HL-60 (cell line): ENCODE data around the gene GANAB.

Experiments used
- DNase-seq, 2 experiments: peaks; one replicate each; pipeline ENCODE4 v3.0.0-alpha.2; 2010 to 2020; ENCODE audit warnings: low read depth in 1 of 2, low spot score in 1 of 2
- H3K27ac ChIP-seq: fragments of 250-450 bp; sonication (Bioruptor Pico); replicated peaks from 2 replicates; pipeline ENCODE4 v1.5.1; 2020; ENCODE audit warnings: mild to moderate bottlenecking, moderate library complexity
- H3K27me3 ChIP-seq: fragments of 250-450 bp; sonication (Bioruptor Pico); 2 replicates; pipeline ENCODE4 v1.5.1; 2021; ENCODE audit warnings: mild to moderate bottlenecking, moderate library complexity; ENCODE audit not compliant: insufficient read depth, poor library complexity, severe bottlenecking
- H3K4me3 ChIP-seq: replicated peaks from 2 replicates; pipeline ENCODE4 v1.5.1; 2011; ENCODE audit warnings: mild to moderate bottlenecking, control low read depth, low read length; ENCODE audit not compliant: insufficient read depth
- CTCF ChIP-seq: IDR thresholded peaks from one replicate; pipeline ENCODE4 v1.5.1; 2011; ENCODE audit warnings: low read length, control low read depth, inconsistent platforms; ENCODE audit not compliant: insufficient read depth
- GABPA ChIP-seq: IDR thresholded peaks from 2 replicates; pipeline ENCODE4 v1.6.1; 2012; ENCODE audit warnings: low read depth
- POLR2AphosphoS5 ChIP-seq: IDR thresholded peaks from 2 replicates; pipeline ENCODE4 v1.6.1; 2012; ENCODE audit warnings: low read depth
- REST ChIP-seq: IDR thresholded peaks from 2 replicates; pipeline ENCODE4 v1.6.1; 2012; ENCODE audit warnings: low read depth; ENCODE audit not compliant: insufficient replicate concordance
- SPI1 ChIP-seq: IDR thresholded peaks from 2 replicates; pipeline ENCODE4 v1.6.1; 2012; ENCODE audit warnings: low read depth, mild to moderate bottlenecking, borderline replicate concordance

Gene GANAB

GRCh38 chr11:62601122-62601371 is 45.4 kb downstream of the GANAB start:
- no peaks in the 10 kb centered on the region for H3K27me3 ChIP-seq
- peak; percentile 30 to 57 for DNase-seq
- peak overlapping the region; percentile 81 for H3K4me3 ChIP-seq
- peak overlapping the region; percentile 97 for H3K27ac ChIP-seq
- peak; percentile 71 for TF ChIP-seq GABPA
- TF ChIP-seq REST: no peak

- no peaks in the 10 kb centered on the region for H3K27me3 ChIP-seq
- peak overlapping the region; percentile 97 for H3K27ac ChIP-seq
- DNase-seq: no peak
- TF ChIP-seq GABPA (no peak), SPI1 (no peak), CTCF (no peak), POLR2AphosphoS5 (no peak), REST (no peak)
- peak overlapping the region; percentile 81 for H3K4me3 ChIP-seq
These were observed 45.9 kb downstream of the GANAB start for GRCh38 chr11:62600367-62601121.

- Histone ChIP-seq H3K27ac (peak overlapping the region; percentile 97), H3K27me3 (no peaks in the 10 kb centered on the region), H3K4me3 (peak overlapping the region; percentile 81)
- TF ChIP-seq CTCF: no peak
- no peak for TF ChIP-seq POLR2AphosphoS5
- no peak for TF ChIP-seq REST
- no peak for TF ChIP-seq SPI1
- no peak for TF ChIP-seq GABPA
- no peak for DNase-seq
These were observed 46.5 kb downstream of the GANAB start for GRCh38 chr11:62599901-62600300.
